NCI-H2171 (cell line): Measurements from ENCODE around the gene CSNK1G1.
"Not testable (repeated sequence)": the region's sequence is repeated elsewhere in the genome, so short reads cannot be mapped to it uniquely, and the experiment has no call there.

Source experiments
- DNase-seq: peaks from one replicate; lab custom pipeline; 2025; lab: John Stamatoyannopoulos, UW

CSNK1G1 gene

GRCh38 chr15:64237677-64238076, 118.3 kb downstream of the CSNK1G1 start:
- no peak for DNase-seq

DNA sequence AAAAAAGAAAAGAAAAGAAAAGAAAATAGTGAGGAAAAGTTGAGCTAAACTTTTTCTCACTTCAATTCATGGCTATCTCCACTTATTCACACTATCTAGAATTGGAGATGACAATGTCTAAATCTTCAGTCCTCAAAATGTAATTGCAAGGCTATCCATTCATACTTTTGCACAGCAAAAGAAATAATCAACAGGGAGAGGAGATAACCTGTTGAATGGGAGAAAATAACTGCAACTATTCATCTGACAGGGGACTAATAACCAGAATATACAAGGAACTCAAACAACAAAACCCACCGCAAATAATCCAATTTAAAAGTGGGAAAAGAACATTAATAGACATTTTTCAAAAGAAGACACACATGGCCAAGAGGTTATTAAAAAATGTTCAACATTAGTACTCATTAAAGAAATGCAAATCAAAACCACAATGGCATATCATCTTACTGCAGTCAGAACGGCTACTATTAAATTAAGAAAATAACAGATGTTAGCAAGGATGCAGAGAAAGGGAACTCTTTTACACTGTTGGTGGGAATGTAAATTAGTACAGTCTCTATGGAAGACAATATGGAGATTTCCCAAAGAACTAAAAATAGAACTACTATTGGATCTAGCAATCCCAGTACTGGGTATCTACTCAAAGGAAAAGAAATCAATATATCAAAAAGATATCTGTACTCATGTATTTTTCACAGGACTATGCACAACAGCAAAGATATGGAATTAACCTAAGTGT, 119.6 kb downstream of the CSNK1G1 start:
- DNase-seq, result no peak

- no peak for DNase-seq
Measured at GRCh38 chr15:64235552-64235951, 120.4 kb downstream of the CSNK1G1 start.

DNA sequence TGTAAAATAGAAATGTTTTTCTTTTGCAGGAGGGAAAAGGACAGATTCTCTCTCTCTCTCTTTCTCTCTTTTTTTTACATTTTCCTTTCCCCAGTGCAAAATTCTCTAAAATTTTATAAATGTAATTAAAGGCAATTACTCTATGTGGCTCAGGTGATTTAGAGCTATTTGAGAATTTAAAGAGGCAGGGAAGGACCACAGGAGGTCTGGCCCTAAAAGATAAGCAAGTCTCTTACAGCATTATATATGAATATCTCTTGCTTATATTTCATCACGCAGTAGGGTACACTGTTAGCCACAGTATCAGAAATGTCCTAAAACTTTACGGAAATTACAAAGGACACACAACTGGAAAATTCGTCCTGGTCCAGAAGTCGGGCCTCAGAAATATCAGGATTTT, 122.7 kb downstream of the CSNK1G1 start:
- DNase-seq, result no peak

DNA sequence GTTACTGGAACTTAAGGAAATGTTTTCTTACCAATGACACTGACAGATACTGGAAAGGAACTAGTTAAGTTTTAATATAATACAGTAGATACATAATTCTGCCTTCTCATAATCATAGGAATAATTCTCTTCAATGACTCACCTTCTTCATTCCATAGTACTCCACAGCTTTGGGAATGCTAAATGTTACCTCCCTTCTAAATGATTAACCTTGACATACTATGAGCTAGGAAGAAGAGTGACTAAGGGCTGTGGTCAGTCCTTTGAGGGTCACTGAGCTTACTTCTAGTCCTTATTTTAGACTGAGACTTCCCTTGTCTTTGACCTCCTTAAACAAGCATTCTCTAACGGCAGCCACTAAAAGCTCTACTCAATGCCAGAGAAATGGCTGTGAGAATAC, 123.6 kb downstream of the CSNK1G1 start:
- DNase-seq, result no peak

GRCh38 chr15:64229129-64229724, 126.7 kb downstream of the CSNK1G1 start:
- no peak for DNase-seq

DNA sequence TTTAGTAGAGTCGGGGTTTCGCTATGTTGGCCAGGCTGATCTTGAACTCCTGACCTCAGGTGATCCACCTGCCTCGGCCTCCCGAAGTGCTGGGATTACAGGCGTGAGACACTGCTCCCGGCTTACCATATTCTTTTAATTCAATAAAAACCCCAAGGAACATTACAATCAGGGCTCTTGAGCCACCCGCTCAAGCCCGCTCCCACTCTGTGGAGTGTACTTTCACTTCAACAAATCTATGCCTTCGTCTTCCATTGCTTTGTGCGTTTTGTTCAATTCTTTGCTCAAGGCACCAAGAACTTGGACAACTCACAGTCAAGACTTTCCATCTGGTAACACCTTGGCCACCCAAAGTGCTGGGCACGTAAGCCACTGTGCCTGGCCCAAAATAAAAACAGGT, 130.2 kb downstream of the CSNK1G1 start:
- DNase-seq, result no peak

DNA sequence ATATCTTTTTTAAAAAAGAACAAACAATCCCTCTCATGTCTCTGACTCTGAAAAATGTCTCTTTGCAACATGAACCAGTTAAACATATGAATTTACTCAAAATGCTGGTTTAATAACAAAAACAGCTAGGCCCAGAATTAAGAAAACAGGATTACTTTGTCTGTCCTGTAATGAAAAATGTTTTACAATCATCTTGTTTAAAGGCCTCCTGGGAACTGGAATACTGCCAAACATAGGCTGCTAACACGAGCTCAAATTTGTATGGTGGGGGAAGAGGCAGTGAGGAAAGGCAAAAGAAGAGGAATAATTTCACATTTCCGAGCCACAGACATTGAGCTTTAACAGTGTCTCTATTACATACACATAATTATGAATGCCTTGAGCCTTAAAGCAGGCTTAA, 131.5 kb downstream of the CSNK1G1 start:
- DNase-seq, result peak; percentile 69

DNA sequence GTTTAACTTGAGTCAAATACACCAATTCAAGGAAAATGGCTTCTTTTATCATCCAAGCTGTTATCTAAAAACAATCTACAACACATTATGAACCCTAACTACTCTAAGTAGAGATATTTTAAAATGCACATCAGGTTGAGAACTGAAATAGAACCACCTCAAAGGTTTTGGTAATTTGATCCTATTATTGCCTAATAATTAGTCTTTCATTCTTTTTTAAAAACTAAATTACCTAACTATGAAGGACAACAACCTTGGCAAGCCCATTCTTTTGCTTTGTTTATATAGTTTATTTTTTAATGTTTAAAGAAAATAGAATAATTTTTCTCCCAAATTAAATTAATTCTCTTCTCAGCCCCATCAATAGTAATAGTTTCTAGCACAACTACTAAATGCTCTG, 132.1 kb downstream of the CSNK1G1 start:
- DNase-seq, result no peak

GRCh38 chr15:64222573-64223366, 133.2 kb downstream of the CSNK1G1 start:
- DNase-seq, result no peak

- DNase-seq, result not testable (repeated sequence)
Measured at GRCh38 chr15:64221911-64222310, 134.1 kb downstream of the CSNK1G1 start.

- DNase-seq, result not testable (repeated sequence)
Measured at GRCh38 chr15:64217429-64217750, 138.6 kb downstream of the CSNK1G1 start.

GRCh38 chr15:64216730-64217428, 139.1 kb downstream of the CSNK1G1 start:
- no peak for DNase-seq

DNA sequence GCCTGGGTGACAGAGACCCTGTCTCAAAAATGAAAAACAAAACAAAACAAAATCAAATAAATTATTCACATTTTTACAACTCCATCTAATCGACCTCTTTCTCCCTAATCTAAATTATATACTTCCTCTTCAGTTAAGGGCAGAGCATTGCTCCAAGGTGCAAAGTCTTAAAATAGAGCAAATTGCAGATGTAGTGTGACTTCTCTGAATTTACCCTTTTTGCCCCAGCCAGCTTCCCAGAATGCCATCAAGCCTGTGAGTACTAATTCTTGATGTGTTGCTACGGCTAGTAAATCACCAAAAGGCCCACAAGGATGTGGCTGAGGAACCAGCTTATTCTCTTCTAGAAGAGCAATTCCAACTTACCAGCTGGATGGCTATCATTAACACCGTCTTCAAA, 139.8 kb downstream of the CSNK1G1 start:
- DNase-seq, result no peak

GRCh38 chr15:64213646-64214045, 142.3 kb downstream of the CSNK1G1 start:
- DNase-seq, result no peak

GRCh38 chr15:64211696-64212095, 144.3 kb downstream of the CSNK1G1 start:
- no peak for DNase-seq

GRCh38 chr15:64210371-64210770, 145.6 kb downstream of the CSNK1G1 start:
- no peak for DNase-seq

GRCh38 chr15:64209680-64210334, 146.2 kb downstream of the CSNK1G1 start:
- DNase-seq, result no peak

GRCh38 chr15:64205202-64205601, 150.8 kb downstream of the CSNK1G1 start:
- DNase-seq, result no peak

DNA sequence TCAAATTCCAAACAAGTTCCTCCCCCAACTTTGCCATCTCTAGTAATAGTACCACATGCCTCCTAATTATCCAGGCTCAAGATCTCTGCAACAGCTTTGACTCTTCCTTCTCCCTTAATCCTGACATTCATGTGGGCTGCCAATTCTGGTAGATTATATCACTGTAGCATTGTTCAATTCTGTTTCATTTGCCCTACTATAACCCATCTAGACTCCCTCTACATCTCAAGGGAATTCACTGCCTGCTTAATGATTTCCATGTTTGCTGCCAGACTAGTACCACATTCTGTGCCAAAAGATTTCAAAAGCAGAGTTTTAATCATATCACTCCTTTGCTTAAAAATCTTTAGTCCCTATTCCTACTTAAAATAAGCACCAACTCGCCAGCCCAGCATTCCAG, 158.5 kb downstream of the CSNK1G1 start:
- no peak for DNase-seq

DNA sequence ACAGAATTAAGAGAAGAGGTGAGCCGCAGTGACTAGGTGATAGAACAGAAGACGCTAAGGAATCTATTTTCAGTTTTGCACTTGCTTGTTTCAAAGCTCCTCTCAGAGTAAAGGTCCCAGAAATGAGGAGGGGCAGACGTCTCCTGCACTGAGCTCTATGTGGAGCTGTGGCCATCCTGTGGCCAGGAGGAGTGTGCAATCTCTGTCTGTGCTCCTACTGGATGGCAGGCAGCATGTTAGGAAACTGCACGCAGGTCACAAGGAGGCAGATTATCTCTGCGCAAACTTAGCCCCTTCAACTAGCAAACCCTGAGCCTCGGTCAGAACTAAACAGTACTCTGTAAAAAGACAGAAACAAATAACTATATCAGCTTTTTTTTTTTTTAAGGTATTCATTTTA, 162.0 kb downstream of the CSNK1G1 start:
- no peak for DNase-seq
